Right lung (tissue), 5 donors: ENCODE results near the gene LUC7L2. TPM values are rescaled to one million over a fixed set of nuclear protein-coding genes. Genes with fewer than 3 reads are reported as not detected.
A peak's percentile ranks its signal among the peaks of the same experiment; 100 is the strongest.
"Not testable (repeated sequence)": the region's sequence is repeated elsewhere in the genome, so short reads cannot be mapped to it uniquely, and the experiment has no call there.

Experiments
- DNase-seq, 2 donors: peaks; one replicate each; pipeline ENCODE4 v3.0.0-alpha.2; 2013
- polyA plus RNA-seq, 5 donors: library from polyadenylated mRNA; unstranded; fragments of 120-200 nt; gene quantifications; one replicate each; pipeline versions ENCODE4 v1.2.1 to v1.2.3, GENCODE V29; 2013; ENCODE audit warnings: inconsistent platforms in 1 of 5, low replicate concordance in 1 of 5; ENCODE audit not compliant: insufficient read length in 5 of 5, insufficient read depth in 1 of 5

The LUC7L2 gene
- polyA plus RNA-seq, 5 donors: 133 to 196 (median 169) TPM

DNA sequence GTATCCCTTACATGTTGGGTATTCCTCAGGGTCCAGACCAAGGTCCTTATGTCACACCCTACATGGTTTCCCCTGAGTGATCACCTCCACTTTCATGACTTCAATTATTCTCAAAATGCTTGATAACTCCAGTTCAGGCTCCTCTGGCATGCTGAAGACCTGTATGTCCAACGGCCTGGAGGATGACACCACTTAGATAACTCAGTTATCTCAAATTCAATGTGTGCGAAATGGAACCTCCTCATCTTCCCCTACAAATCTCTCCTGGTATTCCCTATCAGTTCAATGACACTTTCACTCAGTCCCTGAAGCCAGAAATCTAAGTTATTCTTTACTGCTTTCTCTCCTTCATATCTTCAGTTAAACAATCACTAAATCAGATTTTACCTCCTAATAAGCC lies 8.7 kb upstream of the LUC7L2 start:
- DNase-seq: no peak

DNA sequence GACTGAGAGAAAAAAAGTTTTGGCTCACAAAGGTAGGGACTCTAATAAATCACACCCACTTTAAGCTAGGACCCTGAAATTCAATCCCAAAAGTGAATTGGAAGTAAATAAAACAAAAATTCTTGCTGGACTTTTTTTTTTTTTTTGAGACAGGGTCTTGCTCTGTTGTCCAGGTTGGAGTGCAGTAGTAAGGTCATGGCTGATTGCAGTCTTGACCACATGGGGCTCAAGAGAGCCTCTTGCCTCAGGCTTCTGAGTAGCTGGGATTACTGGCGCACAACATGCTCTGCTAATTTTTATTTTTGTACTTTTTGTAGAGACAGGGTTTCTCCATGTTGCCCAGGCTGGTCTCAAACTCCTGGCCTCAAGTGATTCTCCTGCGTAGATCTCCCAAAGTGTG lies 5.0 kb upstream of the LUC7L2 start:
- DNase-seq: no peak

GRCh38 chr7:139355320-139355719 lies 4.4 kb upstream of the LUC7L2 start:
- DNase-seq: no peak

DNA sequence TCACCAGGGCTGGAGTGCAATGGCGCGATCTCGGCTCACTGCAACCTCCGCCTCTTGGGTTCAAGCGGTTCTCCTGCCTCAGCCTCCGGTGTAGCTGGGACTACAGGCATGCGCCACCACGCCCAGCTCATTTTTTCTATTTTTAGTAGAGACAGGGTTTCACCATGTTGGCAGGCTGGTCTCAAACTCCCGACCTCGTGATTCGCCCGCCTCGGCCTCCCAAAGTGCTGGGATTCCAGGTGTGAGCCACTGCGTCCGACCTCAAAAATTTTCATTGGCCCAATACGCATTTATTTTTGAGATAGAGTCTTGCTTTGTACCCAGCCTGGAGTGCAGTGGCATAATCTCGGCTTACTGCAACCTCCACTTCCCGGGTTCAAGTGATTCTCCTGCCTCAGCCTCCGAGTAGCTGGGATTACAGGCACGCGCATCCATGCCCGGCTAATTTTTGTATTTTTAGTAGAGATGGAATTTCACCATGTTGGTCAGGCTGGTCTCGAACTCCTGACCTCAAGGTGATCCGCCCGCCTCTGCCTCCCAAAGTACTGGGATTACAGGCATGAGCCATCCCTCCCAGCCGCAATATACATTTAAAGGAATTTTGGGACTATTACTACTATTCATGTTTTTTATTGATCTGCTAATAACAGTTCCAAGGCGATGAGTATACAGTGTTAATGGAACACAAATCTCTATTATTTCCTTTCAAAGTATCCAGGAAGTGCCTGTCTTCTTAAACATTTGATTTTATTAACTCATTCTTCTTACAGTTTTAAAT lies 1.8 kb upstream of the LUC7L2 start:
- DNase-seq: not testable (repeated sequence)

DNA sequence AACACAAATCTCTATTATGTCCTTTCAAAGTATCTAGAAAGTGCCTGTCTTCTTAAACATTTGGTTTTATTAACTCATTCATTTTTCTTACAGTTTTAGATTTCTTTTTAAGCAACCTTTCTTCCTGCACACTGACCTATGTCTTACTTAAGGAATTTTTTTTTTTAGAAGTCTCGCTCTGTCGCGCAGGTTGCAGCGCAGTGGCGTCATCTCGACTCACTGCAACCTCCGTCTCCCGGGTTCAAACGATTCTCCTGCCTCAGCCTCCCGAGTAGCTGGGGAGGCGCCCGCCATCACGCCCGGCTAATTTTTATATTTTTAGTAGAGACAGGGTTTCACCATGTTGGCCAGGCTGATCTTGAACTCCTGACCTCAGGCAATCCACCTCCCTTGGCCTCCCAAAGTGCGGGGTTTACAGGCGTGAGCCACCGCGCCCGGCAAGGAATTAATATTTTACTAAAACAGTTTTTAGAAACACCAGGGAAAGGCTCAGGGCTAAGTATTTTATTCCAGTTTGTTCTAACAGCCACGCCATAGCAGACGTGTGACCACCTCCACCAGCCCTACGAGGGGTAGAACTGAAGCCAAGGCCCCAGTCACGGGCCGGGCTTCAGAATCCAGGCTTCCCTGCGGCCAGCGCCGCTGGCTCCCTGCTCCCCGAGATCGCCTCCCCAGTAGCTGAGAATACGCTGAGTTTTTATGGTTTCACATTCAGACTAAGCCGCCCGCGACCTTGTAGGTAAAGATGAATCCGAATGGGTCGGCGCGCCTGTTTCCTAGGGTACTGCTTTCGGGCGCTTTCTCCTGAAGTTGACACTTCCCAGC lies 941 bp upstream of the LUC7L2 start:
- DNase-seq: no peak

GRCh38 chr7:139360210-139360947 lies 685 bp downstream of the LUC7L2 start:
- peak; percentile 94 to 95 for DNase-seq

DNA sequence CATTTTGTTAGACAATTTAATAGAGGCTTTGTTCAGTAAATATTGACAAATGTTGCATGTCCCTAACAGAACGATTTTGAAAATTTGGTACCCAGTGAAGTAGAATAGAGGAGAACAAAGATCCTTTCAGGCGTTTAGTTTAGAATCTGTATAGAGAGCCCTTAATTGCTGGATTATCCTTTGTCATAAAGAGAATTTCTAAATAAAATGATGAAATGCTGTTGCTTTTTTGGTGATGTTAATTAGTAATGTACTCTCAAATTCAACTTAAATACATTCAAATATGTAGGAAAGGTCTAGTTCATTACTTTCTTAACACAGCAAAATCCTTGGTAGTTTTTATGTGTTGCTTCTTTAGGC lies 1.2 kb downstream of the LUC7L2 start:
- DNase-seq: no peak

DNA sequence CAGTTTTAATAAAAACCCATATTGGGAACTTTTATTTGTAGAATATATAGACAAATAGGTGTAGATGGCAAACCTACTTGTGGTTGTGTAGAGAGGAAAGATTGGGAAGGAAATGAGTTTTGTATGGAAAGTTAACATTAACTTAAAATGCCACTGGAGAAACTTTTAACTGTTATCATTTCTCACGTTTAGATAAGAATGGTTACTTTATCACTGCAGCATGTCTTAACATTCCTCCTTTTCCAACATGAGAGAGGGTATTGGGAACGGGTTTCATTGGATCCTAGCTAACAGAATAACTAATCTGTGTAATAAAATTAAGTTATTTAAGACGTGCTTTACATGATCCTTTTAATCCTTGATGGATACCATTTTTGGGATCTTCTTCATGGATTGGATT lies 1.8 kb downstream of the LUC7L2 start:
- no peak for DNase-seq

DNA sequence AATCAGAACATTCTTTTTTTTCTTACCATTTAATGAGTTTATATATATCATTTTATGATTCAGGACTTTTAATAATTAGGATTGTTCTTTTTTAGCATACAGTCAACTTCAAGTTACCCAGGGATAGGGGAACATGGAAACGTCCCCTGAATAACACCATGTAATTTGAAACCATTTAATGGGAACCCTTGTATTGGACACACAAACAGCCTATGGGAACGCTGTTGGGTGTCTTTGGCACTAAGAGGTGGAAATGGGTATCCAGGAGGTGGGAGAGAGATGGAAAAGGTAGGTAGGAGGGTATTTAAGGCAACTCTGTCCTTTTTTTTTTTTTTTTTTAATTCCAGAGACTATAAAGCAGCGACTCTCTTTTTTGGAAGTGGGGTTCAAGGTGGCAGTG lies 2.6 kb downstream of the LUC7L2 start:
- DNase-seq: no peak

DNA sequence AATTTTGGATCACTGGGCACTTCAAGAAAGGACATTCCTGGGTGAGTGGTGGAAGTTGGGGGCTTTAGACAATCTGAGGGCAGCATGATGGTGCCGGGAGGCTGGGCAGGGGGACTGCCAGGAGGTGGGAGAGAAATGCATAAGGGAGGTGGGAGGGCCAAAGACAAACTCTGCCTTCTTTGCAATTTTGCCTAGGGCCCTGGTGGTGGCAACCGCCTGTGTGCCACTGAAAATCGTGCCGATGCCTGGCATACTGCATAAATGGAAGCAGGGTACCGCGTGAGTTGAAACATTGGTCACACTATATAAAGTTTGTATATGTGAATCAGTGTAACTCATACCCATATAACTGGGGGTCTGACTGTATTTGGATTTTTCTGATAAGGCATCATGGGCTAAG lies 3.3 kb downstream of the LUC7L2 start:
- no peak for DNase-seq

GRCh38 chr7:139365336-139365735 lies 5.6 kb downstream of the LUC7L2 start:
- no peak for DNase-seq

DNA sequence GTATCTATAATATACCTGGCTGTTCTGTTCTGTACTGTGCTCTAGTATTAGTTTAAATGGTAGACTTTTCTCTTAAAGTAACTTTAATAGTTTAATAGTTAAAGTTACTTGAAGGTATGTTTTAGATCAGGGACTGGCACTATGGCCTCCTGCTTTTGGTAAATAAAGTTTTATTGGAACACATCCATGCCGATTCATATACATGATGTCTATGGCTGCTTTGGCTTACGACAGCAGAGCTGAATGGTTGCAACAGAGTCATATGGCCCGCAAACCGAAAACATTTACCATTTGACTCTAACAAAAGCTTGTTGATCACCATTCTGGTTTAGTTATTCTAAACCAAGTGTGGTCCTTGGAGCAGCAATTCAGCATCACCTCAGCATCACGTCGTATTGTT lies 6.7 kb downstream of the LUC7L2 start:
- DNase-seq: no peak

GRCh38 chr7:139367438-139368155 lies 7.9 kb downstream of the LUC7L2 start:
- DNase-seq: no peak

DNA sequence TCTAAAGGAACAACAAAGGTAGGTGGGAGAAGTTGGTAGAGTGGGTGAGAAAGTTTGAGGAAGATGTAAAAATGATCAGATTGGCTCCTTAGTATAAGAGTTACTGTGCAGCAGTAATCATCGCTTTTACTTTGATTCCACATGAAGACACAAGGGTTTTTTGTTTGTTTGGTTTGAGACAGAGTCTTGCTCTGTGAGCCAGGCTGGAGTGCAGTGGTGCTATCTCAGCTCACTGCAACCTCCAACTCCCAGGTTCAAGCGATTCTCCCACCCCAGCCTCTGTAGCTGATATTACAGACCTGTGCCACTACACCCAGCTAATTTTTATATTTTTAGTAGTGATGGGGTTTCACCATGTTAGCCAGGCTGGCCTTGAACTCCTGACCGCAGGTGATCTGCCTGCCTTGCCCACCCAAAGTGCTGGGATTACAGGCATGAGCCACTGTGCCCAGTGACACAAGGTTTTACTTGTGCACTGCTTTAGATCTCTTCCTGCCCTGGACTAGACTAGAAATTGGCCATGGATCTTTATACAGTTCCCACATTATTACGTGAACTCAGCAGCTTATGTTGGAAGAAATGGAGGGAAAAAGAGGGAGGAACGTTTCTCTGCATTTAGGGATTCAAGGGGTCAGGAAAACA lies 10.7 kb downstream of the LUC7L2 start:
- DNase-seq: no peak

DNA sequence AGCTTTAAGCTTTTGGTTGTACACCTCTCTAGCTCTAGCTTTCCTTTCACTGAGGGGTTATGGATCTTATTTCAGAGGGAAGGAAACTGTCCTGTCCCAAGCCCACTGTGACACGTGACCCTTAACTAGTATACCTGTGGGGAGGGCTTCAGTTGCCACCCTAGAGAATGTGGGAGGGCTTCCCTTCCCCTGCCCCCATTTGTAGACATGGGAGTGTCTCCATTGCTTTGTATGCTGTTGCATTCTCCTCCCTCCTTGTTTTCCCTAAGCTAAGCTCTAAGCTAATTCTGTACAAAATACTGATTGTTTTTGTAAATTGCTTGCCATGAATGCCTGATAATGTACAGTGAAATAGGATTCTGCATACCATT lies 11.2 kb downstream of the LUC7L2 start:
- no peak for DNase-seq

DNA sequence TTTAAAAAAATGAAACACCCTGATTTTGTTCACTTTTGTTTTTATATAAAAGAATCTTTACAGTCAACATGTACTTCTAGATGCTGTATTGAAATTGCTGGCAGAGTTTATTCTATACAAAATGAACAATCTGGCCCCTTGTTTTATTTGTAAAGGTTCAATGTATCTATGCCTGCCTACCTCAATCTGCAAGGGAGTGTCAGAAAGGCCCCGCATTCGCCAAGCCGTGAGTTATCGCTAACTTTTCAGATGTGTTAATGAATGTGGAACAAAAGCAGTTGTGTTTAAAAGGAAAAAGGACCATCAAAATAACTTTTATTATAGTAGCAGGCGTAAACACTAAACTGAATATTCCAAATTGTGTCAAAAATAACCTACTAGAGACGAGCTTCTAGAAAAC lies 14.6 kb downstream of the LUC7L2 start:
- no peak for DNase-seq

GRCh38 chr7:139382439-139382838 lies 22.7 kb downstream of the LUC7L2 start:
- no peak for DNase-seq

DNA sequence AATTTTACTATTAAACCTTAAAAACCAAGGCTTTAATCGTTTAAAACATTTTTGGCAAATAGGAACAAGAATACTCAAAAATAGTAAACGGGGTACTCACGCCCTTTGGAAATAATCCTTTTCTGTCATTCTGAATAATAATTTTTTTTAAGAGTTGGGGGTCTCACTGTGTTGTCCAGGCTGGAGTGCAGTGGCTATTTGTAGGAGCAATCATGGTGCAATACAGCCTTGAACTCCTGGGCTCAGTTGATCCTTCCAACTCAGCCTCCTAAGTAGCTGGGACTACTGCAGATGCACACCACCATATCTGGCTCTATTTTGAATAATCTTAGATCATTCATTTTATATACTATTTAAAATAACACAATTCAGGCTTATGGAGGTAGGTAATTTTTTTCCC lies 24.9 kb downstream of the LUC7L2 start:
- no peak for DNase-seq

- DNase-seq: no peak
These were observed 27.9 kb downstream of the LUC7L2 start for GRCh38 chr7:139387594-139387993.

DNA sequence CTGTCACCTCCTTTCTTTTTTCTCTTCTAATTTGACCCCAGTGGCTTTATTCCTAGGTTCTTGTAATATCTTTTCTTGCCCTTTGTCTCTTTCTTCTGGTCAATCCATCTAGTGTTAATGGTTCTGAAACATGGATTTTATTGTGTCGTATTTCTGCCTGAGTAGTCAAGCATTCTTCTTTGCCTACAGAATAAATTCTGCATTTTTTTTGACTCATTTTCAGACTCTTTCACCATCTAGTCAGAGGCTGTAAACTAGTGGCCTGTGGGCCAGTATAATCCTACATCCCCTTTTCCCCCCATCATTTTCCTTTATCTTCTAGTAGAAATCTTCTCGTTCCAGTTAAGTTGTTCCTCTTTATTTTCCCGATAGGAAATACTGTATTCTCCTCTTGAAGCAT lies 29.4 kb downstream of the LUC7L2 start:
- no peak for DNase-seq

GRCh38 chr7:139389774-139390173 lies 30.1 kb downstream of the LUC7L2 start:
- no peak for DNase-seq
